GM18909 (cell line): ENCODE results near the gene PDE4D.

ENCODE experiments used
- ATAC-seq: cut with Tn5 transposase; IDR thresholded peaks from one replicate; pipeline ENCODE4 v1.9.1; 2021; ENCODE audit warnings: mild to moderate bottlenecking; ENCODE audit not compliant: unreplicated experiment, poor library complexity

PDE4D gene

GRCh38 chr5:59460368-59461153 lies 433.0 kb downstream of the PDE4D start:
- no peak for ATAC-seq

GRCh38 chr5:59458966-59459729 lies 434.4 kb downstream of the PDE4D start:
- no peak for ATAC-seq

DNA sequence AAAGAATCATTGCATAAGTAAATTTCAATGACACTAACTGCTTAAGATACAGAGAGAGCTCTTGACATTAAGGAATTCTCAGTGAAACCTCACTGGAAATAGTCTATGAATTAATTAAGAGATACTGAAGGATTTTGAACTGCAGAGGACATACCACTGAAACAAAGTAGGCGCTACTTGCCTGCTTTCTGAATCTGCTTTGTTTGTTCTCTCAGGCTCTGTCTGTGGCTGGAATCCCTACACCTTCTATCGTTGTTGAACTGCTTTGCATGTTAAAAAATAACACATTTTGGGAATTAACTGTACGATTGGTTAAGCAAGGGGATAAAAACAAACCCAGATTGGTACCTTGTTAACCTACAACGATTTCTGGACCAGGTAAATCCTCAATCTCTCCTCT lies 435.2 kb downstream of the PDE4D start:
- no peak for ATAC-seq

DNA sequence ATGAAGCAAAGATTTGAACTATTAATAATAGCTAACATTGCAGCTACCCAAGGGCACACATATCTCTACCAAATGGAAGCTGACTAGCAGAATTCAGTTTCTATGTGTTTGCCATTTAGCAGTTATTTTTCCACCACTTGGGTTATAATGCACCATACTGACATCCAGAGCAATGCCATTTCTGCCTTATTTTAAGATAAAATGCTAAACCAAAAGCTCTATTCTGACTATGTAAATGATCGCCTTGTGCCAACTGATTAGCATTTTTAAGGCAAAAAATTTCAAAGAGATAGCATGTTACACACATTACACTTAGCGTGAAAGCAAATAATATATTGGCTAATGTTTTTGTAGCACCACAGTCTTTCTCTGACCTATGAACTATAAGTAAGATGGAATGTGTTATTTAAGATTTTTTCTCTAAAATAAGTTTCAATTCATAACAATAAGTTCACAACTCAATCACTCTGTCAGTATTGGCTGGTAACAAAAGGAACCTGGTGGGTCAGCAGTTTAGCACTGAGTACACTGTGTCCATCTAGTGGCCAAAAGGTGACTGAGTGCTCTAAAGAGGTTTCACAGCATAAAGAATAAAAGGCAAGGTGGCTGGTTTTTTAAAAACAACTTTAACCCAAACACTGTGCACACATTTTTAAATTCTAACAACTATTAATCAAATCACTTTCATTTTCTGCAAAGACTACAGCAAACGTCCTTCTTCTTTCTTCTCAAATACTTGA lies 443.5 kb downstream of the PDE4D start:
- no peak for ATAC-seq

DNA sequence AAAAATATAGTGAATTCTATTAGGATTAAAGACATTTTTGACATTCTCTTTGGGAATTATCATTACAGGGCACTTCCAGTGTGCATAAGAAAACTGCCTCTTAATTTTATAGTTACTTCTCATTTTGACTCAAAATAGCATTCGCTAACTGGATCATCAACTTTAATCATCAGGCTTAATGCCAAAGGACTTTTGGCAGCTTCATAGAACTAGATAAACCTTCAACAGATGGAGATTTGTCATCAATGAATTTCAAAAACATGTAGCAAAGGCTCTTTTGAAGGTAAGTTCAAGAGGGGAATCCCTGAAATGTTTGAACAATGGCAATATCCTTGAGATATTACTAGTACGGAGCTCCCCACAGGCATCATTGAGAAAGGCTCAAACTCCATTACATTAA lies 447.2 kb downstream of the PDE4D start:
- ATAC-seq = no peak

- ATAC-seq = no peak
Observed at GRCh38 chr5:59445741-59446140, 447.8 kb downstream of the PDE4D start.

GRCh38 chr5:59439303-59439702 lies 454.2 kb downstream of the PDE4D start:
- no peak for ATAC-seq

DNA sequence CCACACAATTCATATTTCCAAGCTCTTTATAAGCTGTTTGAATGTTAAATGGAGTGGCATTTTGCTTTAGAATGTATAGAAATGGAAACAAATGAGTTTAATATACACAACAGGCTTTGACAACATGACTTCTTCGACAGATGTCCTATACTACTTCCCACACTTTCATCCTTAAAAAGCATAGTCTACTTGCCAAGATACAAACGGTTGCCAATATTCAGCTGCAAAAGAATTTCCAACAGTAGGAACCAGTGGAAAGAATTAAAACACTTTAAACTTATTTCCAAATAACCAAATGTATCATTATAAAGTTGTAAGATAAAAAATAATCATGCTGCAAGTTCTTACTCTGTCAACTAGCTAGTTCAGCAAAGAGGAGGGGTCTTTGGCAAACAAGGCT lies 456.4 kb downstream of the PDE4D start:
- no peak for ATAC-seq

DNA sequence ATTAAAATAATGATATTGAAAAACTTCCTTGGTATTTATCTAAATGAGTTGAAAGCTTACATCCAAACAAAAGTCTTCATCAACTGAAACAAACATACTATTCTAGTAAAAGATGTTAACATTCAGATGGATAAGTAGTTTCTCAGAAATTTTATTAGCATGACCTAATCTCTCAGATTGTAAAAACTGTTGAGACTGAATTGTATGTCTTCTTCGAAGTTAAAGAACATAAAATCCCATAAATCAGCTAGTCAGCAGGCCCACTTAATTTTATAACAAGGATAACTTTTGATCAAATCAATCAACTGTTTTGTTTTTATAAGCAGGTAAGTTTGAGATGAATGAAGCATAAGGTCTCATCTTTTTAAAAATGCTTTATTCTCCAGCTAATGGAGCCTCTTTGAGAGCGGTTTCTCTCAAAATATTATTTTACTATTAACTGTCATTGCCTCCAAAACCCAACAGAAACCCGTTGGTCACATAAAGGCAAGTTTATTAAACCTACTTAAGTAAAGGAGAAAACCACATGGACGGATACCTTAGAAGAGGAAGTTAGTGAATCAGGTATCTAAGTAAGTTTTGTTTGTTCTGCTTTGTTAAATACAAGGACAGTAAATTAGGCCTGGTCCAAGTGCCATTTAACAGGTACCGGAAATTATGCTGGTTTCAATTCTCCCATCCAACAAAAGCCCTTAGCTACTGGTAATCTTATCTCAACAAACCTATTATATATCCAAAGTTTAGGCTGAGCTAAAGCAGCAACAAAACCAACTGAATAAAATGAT lies 457.0 kb downstream of the PDE4D start:
- ATAC-seq = no peak

- no peak for ATAC-seq
Observed at GRCh38 chr5:59433174-59433573, 460.4 kb downstream of the PDE4D start.

- ATAC-seq = no peak
Observed at GRCh38 chr5:59430066-59430685, 463.4 kb downstream of the PDE4D start.

GRCh38 chr5:59428391-59428790 lies 465.1 kb downstream of the PDE4D start:
- no peak for ATAC-seq

DNA sequence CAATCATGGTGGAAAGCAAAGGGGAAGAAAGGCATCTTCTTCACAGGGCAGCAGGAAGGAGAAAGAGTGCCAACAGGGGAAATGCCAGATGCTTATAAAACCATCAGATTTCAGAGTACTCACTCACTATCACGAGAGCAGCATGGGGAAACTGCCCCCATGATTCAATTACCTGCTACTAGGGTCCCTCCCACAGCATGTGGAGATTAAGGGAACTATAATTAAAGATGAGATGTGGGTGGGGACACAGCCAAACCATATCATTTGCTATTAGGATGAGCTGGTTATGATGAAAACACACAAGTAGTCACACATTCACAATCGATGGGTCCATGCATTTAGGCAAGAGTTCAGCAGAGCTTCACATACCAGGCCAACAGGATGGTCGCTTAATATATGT lies 469.0 kb downstream of the PDE4D start:
- ATAC-seq = no peak

DNA sequence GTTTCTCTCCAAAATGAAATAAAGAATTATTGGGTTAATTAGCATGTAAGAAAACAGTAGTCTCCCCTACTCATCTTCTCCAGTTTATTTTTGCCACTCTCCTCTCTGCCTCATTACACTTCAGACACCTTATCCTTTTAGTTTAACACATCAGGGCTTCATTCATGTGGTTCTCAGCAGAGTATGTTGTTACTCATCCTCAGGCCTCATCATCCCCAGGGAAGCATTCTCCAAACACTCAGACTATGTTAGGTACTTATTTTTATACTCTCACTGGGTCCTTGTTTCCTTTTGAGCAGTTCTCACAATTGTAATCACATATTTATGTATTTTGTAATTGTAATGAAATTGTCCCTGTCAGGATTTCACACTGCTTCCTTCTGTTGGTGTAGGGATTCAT lies 470.5 kb downstream of the PDE4D start:
- no peak for ATAC-seq

DNA sequence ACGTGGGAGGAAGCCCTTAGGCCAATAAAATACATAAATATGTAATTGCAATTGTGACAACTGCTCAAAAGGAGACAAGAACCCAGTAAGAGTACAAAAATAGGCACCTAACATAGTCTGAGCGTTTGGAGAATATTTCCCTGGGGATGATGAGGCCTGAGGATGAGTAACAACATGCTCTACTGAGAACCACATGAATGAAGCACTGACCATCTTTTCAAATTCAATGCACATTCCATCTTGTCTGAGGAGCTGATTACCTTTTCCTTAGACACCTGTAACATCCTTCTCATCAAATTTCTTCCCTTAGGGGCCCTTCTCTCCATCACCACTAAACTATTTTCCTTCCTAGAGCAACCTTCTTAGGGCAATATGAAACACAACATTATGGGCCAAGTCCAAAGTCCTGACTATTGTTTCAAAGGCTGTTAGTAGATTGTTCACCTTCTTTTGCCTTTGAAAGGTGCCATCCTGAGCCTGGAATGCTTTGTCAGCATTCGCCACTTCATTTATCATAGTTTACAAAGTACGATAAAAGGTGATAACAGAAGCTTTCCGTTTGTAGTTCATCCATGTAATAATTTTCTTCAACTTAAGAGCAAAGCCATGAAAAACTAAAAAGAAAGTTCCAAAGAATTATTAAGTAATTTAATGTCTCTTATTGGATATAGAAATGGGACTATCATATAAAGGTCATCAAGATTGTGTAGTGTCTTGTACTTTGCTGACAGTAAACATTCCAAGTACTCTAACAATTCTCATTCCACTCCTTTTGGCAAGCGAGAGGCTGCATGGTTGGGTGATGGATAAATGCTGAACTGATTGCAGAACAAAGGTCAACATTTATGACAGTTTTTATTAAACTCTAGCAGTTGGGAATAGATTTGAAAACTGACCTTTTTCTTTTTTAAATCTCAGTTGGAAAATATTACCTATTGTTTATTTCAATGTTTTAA lies 471.3 kb downstream of the PDE4D start:
- no peak for ATAC-seq

GRCh38 chr5:59420596-59420995 lies 472.9 kb downstream of the PDE4D start:
- ATAC-seq = no peak

DNA sequence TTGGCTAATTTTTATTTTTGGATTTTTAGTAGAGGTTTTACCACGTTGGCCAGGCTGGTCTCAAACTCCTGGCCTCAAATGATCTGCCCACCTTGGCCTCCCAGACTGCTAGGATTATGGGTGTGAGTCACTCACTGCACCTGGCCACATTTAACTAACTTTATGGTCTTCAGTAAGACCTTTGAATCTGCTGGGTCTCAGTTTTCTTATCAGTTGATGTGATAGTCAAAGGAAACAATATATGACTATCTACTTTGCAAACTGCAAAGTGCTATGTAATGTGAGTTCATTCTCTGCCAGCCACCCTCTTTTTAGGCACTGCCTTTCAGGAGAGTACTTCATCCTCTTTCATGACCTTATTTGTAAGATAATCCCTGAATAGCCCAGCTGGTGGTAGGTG lies 474.7 kb downstream of the PDE4D start:
- no peak for ATAC-seq

- no peak for ATAC-seq
Observed at GRCh38 chr5:59416451-59416850, 477.1 kb downstream of the PDE4D start.

DNA sequence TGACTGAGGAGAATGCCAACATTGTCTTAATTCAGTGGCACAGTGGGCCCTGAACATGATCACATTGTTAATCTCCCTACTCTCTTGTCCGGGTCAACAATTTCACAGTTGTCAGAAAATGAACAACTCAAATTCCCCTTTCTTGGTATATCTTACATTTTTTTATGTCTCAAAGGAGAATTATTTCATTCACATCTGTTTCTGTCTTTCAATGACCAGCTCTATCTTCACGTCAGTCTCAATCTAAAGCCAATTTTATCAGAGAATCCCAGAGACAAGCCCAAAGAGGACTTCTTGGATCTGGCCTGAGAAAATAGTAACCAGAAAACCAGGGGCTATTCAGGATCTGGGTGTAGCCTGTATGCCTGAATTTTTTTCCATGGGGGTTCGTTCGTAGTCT lies 477.5 kb downstream of the PDE4D start:
- no peak for ATAC-seq
